Activated naive CD4-positive, alpha-beta T cell treated with anti-CD3 and anti-CD28 coated beads, Interleukin-2, amount 10 ng/mL, durations not matched to agents 7 days and 5 days (primary cell): ENCODE data around the gene VWF.

Source experiments
- CTCF ChIA-PET: fragments of 350-600 bp; sonication (Branson Sonifier 250); formaldehyde crosslinking; loops from one replicate; lab custom pipeline; 2021; ENCODE audit warnings: antibody characterized with exemption; lab: Charles Lee
- DNase-seq: peaks from one replicate; pipeline ENCODE4 v3.0.0-alpha.2; 2020
- H3K27ac Mint-ChIP-seq: one replicate; pipeline ENCODE4 v1.8.0; 2021; ENCODE audit warnings: mild to moderate bottlenecking, moderate library complexity, mixed read lengths
- H3K27me3 Mint-ChIP-seq: one replicate; pipeline ENCODE4 v1.8.0; 2021; ENCODE audit warnings: mild to moderate bottlenecking, mixed read lengths
- H3K36me3 Mint-ChIP-seq: one replicate; pipeline ENCODE4 v1.8.0; 2021; ENCODE audit warnings: mixed read lengths
- H3K4me1 Mint-ChIP-seq: one replicate; pipeline ENCODE4 v1.8.0; 2021; ENCODE audit warnings: mixed read lengths
- H3K4me3 Mint-ChIP-seq: one replicate; pipeline ENCODE4 v1.8.0; 2021; ENCODE audit warnings: mild to moderate bottlenecking, moderate library complexity, mixed read lengths
- H3K9me3 Mint-ChIP-seq: one replicate; pipeline ENCODE4 v1.8.0; 2021; ENCODE audit warnings: mixed read lengths

The VWF gene

DNA sequence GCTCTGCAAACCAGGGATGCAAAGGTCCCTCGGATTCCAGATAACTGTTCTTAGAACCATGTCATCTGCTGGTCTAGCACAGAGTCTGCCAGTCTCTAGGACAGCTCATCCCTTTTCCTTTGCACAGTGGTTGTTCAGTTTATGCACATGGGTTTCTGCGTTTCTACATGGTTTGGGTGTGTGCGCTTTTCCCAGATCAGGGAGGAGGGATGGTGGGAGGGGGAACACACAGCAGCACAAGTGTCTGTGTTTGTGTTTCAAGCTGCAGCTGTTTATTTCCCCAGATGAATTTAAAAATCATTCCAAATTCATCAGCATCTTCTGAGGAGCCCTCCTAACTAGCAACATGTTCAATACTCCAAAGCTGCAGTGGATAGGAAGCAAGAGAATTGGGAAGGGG, 224.8 kb downstream of the VWF start:
- DNase-seq: no peak
- Mint-ChIP-seq H3K9me3 (peaks cover 1% of the 10 kb centered on the region), H3K27me3 (no peaks in the 10 kb centered on the region), H3K36me3 (no peaks in the 10 kb centered on the region), H3K4me3 (no peak overlapping the region), H3K27ac (no peak overlapping the region), H3K4me1 (no peaks in the 10 kb centered on the region)
- CTCF ChIA-PET: no interaction called here

DNA sequence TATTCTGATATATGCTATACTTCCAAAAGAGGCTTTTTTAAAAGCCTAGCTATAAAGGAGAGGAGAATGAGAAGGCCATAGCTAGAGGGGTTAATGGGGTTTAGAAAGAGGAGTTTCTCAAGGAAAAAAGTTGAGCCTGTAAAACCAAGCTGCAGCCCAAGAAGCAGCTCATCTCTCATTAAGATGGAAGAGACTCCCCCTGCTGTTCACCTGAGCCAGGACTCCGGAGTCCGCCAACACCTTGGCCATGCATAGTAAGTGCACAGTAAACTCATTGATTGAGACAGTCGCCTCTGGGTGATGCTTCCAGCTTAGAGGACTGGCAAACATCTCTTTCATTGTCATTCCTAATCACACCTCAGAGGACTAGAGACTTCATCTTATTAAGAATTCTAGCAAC, 225.6 kb downstream of the VWF start:
- Mint-ChIP-seq H3K4me1 (no peaks in the 10 kb centered on the region), H3K27ac (no peak overlapping the region), H3K36me3 (no peaks in the 10 kb centered on the region), H3K9me3 (peaks cover 1% of the 10 kb centered on the region), H3K27me3 (no peaks in the 10 kb centered on the region), H3K4me3 (no peak overlapping the region)
- CTCF ChIA-PET: no interaction called here
- no peak for DNase-seq
